HT1080 (cell line): ENCODE results near the gene SLX4IP. TPM values are rescaled to one million over a fixed set of nuclear protein-coding genes. Genes with fewer than 3 reads are reported as not detected.
A peak's percentile ranks its signal among the peaks of the same experiment; 100 is the strongest.
"Not testable (repeated sequence)": the region's sequence is repeated elsewhere in the genome, so short reads cannot be mapped to it uniquely, and the experiment has no call there.

Experiments
- DNase-seq: peaks from one replicate; pipeline ENCODE4 v3.0.0-alpha.2; 2015; ENCODE audit warnings: low read depth
- total RNA-seq: library from RNA; depleted of rRNA; stranded (reverse); fragments of >200 nt; shearing (Covaris generic); gene quantifications from 2 replicates; pipeline ENCODE4 v1.2.3, GENCODE V29; 2014

SLX4IP gene
- total RNA-seq, 1 experiment from 2014 or later, result 3.9 TPM

DNA sequence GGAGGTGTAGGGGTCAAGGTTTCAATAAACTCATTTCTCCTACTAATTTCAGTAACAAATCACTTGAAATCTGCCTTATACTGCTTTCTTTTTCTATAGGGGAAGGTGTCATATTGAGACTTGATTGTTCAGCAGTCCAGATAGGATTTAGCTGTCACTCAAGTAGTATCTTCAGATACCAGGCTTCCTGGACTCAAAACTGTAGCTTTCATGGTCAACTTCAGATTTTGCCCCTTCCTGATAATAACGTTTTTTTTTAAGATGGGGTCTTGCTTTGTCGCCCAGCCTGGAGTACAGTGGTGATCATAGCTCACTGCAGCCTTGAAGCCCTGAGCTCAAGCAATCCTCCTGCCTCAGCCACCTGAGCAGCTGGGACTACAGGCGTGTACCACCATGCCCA lies 160.9 kb downstream of the SLX4IP start:
- no peak for DNase-seq

DNA sequence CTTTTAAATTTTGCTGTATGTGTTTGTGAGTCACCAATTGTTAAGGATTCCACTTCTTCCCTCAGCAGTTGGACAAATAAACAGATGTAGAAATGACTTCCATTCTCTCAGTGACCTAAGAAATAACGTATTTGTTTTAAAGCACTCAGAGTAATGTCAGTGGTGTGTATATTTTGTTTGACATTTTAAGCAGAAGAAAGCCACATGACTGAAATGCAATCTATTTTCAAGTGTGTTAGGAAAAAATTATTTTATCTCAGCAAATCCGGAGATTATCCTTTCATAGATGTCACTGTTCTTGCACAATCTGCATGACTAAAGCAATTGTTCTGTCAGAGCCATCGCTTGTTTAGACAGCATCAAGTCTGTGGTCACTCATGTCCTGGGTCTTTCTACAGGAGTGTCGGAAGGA lies 161.6 kb downstream of the SLX4IP start:
- DNase-seq, result peak; percentile 70

DNA sequence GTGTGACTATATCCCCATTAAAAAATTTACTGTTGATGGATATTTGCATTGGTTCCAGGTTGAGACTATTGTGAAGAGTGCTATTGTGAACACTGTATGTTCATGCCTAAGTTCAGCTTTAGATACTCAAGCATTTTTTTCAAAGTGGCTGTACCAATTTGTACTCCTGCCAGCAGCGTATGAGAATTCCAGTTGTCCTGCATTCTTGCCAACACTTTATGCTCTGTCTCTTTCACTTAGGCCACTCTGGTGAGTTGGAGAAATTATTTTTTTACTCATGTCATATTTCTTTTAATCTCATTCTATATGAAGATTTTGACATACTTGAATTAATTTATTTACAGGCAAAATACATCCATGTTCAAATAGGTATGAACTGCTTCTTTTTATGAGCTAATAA lies 162.5 kb downstream of the SLX4IP start:
- DNase-seq, result no peak

DNA sequence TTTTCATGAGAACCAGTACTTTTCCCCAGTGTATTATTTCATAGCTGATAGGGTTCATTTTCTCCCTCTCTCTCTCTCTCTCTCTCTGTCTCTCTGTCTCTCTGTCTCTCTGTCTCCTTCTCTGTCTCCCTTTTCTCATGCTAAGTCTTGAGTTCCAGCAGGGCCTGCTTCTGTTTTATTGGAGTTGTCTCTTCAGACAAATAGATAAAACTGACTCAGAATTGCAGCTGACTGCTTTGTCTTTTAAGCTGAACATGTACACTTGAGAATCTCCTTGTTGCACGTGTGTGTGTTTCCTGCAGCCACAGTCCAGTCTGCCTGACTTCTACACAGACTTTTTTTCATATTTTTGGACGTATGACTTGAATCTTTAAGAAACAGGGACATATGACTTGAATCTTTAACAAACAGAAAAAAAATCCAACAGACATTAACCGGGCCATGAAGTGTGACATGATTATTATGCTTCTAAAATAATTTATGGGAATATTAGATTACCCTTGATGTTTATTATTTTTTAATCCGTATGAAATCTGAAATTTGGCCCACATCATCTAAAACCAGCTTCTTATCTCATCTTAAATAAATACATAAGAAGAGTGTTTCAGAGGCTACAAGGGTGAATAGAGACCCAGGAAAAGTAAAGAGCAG lies 167.2 kb downstream of the SLX4IP start:
- no peak for DNase-seq

DNA sequence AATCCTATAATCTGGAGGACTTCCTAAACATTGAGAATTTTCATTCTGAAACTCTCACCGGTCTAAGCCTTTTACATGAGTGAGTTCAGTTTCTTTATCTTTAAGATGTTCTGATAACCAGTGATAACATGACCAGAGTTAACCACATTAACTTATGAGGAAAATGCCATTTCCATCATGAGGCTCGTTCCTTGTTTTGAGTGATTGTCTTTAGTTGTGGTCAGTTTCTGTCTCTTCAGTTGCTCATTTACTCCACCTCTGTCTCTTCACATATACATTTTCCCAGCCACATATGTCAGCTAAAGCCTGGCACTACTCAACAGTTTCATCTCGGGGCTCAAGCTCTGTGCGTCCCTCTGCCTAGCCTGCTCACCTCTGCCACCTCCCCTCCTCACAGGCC lies 168.3 kb downstream of the SLX4IP start:
- DNase-seq, result no peak

DNA sequence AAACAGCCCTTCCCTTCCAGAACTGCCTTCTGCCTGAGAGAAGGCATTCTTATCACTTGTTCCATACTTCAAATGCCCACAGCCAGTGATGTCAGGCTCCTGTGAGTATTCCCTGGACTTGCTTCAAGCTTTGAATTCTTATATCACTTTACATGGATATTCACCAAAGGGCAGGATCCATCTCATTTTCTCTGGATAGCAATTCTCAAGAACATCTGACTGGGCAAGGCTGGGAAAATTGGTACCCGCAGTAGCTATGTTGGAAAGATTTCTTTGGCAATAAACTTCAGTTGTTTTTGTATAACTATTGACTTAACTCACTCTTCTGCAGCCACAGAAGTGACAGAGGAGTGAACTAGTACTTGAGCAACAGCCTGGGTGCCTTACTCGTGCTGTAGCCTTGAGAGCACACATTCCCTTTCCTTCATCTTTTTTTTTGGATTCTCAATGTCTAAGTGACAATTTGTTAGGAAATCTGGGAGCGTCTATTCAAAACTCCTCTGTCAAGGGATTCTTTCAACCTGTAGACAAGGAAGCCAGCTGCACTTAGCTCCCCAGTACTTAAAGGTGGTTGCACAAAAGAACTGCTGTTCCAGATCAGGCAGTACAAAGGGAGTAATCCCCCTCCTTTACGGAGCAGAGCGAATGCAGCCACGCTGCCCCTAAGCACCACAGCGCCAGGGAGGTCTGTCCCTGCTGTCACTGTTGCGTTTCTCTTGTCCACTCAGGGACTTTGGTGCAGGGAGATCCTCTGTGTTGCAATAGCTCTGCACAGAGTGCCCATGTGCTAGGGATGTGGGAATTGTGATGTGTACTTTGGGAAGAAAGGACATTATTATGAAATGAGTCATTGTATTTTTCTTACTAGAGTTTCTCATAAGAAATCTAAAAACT lies 169.1 kb downstream of the SLX4IP start:
- peak; percentile 95 for DNase-seq

DNA sequence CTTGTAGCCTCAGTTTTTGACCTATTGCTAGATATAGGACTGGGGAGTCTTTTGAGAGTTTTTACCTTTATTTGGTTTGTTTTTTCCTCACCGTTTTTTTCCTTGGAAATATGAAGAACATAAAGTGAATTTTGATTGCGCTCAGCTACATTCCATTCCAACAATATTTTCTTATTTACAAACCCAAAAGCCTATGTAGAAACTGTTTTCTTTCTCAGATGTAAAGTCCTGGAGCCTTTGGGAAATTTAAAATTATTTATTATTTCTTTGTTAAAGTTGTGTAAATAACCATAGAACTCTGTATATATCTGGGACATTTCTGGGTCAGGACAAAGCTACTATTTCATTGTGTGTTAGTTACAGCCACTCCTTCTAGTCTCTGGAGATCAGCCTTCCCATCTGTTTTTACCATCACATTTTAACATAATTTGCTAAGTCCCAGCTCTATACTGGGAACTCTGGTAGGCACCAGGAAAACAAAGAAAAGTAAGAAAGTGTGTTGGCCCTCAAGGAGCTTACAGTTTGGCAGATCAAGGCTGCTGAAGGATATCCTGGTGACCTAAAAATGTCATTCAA lies 169.8 kb downstream of the SLX4IP start:
- no peak for DNase-seq

DNA sequence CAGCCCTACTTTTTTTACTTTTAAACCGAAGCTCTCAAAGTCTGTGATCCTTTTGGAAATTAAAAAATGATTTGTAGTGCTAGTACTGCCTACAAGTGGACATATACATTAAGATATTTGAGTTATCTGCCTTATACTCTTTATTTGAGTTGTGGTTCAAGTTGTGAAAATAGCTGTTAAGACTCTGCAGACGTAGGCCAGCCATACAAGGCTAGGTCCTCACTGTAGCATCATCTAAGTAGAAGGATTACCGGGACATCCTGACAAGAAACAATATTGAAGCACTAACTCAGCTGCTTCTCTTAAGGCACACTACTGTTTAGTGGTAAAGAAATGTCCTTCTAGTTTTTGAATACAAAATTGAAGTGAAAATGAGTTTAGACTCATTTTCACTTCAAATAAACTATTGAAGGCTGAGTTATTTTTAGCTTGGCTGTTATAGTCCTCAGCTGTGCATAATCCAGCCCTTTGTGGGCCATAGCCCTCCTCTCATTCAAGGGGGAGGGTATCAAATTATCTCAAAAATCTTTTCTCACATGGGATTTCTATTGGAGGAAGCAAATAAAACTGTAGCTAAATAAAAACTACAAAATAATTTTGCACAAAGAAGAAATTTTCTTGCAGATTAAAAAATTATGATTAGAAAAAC lies 170.6 kb downstream of the SLX4IP start:
- DNase-seq, result no peak

DNA sequence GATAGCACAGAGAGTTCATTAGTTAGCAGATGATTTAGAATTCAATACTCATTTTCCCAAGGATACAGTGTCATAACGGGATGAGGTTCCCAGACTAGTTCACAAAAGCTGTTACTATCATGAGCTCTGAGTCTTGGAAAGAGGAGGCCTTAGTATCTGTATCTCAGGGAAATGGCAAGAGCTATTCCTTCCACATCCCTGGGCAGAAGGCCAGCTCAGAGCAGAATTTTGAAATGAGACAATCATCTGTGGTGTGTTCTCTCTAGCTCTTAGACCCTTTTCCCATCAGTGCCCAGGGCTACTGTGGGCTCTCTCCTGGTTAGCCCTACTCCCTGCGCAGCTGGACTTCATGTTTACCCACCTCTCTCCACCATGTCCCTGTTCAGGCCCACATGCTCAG lies 174.2 kb downstream of the SLX4IP start:
- no peak for DNase-seq

DNA sequence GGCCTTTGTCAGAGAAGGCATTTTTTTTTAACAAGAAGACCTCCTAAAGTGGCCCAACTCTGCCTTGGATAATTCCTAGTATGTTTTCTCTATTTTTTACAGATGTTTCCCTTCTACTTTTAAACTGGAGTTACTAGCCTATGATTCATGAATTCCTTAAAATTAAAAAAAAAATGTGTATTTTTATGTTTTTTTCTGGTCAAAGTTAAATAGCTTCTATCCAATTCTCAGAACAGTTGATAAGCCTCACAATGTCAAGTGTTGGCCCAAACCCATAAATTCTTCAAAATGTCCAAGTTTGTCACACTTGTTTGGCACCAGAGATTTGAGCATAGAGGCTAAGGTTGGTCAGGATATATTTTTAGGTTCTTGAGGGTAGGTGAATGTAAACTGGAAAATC lies 174.7 kb downstream of the SLX4IP start:
- no peak for DNase-seq

DNA sequence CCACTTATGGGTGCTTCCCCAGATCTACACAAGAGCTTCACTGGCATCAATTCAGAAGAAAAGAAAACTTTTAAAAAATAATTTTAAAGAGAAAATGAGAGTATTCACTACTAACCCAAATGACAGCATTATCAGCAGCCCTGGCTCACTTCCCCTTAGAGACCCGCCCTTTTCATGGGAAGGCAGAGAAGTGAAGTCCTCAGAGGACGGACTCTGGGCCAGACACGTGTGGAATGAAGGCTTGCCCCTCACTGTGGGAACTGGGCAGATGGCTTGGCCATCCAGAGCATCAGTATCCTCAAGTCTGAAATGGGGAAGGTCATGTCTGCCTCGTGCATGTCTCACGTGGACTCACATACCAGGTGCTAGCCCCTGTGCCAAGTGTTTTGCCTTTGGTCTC lies 175.1 kb downstream of the SLX4IP start:
- DNase-seq, result no peak

DNA sequence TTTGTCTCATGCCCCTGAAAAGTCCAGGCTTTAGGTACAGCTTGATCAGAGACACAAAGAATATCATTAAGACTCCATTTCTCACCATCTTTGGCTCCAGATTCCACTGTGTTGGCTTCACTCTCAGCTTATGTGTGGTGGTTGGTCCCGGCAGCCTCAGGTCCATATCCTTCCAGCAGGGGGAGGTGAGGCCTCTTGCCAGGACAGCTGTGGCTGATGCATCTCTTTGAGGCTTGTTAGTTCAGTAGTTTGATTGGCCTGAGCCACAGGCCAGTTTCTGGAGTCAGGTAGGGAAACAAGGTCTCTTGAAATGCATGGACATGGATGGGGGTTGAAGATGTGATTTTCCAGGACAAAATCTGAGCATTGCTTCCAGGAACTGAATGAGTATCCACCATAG lies 176.3 kb downstream of the SLX4IP start:
- DNase-seq, result peak; percentile 48

DNA sequence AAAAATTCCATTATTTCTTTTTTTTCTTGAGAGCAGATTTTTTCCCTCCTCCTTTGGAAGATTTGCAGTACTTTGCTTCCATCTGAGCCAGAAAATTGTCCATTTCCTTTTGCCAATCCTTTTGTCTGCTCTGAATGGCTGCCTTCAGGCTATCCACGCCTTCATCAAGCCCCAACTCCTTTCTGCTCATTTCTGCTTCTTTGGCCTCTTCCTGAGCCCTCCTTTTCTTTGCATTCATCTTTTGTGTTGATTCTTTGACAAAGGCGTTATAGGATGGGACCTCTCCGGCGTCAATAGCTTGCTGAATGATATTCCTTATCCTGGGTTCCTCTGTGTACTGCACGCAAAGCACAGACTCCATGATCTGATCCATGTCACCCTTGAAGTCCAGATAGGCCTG lies 178.3 kb downstream of the SLX4IP start:
- not testable (repeated sequence) for DNase-seq

DNA sequence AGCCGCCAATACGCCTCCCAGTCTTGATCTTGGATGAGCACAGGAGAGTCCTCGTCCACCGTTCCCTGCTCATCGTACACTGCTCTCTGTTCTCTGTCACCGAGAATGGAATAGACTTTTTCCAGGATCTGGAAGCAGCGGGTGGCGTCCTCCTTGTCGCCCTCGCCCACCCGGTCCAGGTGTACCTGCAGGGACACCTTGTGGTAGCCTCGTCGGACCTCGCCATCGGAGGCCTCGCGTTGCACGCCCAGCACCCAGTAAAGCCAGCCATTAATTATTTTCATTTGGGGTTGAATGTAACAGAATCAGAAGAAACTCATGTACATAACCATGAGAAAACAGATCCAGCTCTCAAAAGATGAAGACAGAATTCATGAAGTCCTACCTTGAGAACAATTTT lies 178.8 kb downstream of the SLX4IP start:
- DNase-seq, result no peak

DNA sequence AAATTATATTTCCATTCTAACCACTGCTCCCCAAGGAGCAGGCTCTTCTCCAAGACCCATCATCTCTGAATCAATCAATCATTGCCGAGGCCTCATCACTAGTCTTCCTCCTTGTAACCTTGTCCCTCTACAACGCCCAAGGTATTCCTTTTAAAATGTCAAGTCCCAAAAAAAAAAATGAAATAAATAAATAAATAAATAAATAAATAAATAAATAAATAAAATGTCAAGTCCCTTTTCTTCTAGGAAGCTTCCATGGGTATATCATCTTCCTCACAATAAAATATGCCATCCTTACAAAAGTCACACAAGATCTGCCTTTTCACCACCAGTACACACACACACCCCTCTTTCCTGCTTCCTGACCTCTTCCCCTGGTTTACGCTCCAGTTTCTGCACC lies 181.1 kb downstream of the SLX4IP start:
- no peak for DNase-seq

DNA sequence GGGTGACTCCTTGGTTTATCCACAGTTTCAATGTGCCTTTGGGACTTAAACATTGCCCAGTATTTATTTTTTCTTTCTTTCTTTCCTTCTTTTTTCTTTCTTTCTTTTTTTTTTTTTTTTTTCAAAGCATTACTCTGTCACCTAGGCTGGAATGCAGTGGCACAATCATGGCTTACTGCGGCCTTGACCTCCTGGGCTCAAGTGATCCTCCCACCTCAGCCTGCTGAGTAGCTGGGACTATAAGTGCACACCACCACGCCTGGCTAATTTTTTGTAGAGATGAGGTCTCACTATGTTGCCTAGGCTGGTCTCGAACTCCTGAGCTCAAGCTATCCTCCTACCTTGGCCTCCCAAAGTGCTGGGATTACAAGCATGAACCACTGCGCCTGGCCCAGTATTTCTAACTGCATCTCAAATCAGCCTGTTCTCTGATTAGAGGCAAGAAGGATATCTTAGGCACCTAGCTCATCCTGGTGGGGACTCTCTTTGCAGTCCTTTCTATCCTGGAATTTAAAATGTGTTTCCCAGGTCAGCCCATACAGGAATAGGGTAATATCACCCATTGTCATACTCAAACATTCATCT lies 182.5 kb downstream of the SLX4IP start:
- DNase-seq, result not testable (repeated sequence)

DNA sequence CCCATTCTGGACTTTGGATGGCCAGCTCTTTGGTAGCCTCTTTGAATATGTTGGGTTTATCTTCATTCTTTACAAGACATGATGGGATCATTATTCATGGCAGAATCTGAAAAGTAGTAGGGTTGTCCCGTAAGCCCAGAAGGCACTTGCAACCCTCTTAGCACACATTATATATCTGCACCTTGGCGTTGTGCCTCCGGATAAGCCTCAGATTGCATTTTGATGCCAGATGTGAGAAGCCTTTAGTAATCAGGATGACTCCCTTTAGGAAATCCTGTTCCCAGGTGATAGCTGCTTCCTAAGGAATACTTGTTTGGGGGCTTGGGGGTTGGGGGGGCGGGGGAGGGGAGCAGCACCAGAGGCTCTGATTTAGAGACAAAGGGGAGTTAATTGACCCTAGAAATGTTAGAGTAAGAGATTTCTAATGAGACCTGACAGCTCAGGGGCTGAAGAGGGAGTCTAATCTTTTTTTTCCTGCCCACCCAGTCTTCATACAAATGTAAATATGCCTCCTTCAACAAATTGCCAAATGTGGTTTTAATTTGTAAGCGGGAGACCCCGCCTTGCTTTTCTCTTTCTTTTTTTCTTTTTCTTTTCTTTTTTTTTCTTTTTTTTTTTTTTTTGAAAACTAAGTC lies 183.6 kb downstream of the SLX4IP start:
- DNase-seq, result no peak

DNA sequence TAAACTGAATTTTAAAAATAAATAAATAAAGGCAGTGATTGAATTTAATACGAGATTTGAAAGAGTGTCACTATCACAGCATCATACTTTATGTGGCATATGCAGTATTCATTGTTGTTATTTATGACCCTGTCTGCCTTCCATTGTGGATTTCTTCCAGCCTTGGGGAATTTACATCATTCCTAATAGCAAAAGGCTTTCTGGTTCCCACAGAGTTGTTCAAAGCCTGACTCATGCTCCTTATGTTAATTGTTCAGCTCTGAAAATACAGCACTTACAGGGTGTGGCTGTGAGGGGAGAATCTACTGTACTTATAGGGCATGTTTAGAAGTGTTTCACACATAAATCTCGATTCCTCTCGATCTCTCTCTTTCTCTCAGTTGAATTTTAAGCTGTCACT lies 184.3 kb downstream of the SLX4IP start:
- peak; percentile 84 for DNase-seq

DNA sequence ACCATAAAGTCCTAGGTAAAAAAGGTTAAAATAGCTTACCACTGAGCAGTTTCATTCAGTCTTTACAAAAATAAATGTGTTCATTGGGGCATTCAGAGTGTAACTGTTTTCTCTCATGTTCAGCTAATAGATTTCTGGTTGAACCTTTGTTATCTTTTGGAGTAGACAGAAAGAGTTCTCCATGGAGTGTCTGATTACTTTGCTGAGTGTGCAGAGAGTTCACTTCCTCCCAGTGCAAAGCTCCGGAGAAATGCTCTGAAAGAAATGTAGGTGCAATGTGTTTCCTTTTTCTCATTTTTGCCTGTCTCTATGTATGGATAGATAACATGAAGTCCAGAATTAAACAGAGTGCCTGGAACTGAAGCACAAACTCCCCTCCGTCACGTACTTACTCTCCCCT lies 186.0 kb downstream of the SLX4IP start:
- DNase-seq, result no peak

DNA sequence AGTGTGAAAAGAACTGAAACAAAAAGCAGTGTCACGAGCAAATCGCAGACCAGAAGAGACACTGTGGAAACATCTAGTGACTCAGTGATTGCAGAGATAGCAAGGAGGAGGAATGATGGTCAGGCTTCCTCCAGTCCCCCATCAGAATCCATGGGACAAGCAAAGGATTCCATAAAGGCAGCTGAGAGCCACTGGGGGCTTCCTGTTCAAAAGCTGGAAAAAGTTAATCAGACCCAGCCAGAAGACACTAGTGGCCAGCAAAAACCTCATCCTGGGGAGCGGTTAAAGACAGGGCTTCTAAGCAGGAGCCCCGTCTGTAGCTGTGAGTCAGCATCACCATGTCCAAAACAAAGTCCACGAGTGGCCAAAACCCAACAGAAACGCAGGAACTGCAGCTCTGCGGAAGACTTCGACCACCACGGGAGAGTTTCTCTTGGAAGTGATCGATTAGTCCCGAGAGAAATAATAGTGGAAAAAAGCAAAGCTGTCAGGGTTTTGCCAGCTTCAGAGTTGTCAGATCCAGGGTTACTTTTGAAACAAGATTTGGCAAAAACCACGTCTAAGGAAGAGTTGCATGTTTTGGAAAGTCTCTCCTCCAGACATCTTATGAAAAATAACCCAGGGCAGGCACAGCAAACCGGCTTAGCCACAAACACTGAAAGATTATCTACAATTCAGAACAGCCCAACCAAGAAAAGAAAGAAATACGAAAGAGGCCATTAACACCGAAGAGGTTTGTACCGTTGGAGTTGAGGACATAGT lies 187.7 kb downstream of the SLX4IP start:
- no peak for DNase-seq
